ENCODE data around the gene MORN1.

Gene MORN1

GRCh38 chr1:2276803-2277580 is 114.4 kb downstream of the MORN1 start:
- no peak overlapping the region for H3K9ac ChIP-seq (ENCODE audit: low read length)
- H3K36me3 ChIP-seq (ENCODE audit: low read length): no peaks in the 10 kb centered on the region
- H3K4me3 ChIP-seq (ENCODE audit: insufficient read depth, low read length, poor library complexity, severe bottlenecking): no peak overlapping the region
- H3K9me2 ChIP-seq (replicated peaks; ENCODE audit: insufficient read depth, low read length): no peaks in the 10 kb centered on the region
- no peaks in the 10 kb centered on the region for H4K20me1 ChIP-seq (ENCODE audit: low read depth, low read length)
- H3K27me3 ChIP-seq (ENCODE audit: low read length): no peaks in the 10 kb centered on the region
- no peaks in the 10 kb centered on the region for H3K79me2 ChIP-seq (ENCODE audit: insufficient read depth, low read length)
- no peak overlapping the region for H3K27ac ChIP-seq (ENCODE audit: low read depth, low read length)
- H3F3A ChIP-seq (ENCODE audit: insufficient read depth): no peaks in the 10 kb centered on the region
- no peak overlapping the region for H2AFZ ChIP-seq (ENCODE audit: low read depth, low read length, severe bottlenecking)
- no peak overlapping the region for H3K4me2 ChIP-seq (ENCODE audit: low read depth, low read length, poor library complexity, severe bottlenecking)
- no peak for TF ChIP-seq CTCF (IDR thresholded peaks at IDR 0.05; ENCODE audit: insufficient read depth, low read length, poor library complexity, severe bottlenecking)
- TF ChIP-seq EZH2phosphoT487 (conservative IDR thresholded peaks at IDR 0.05; ENCODE audit: low read length): no peak
- no peaks in the 10 kb centered on the region for H3K9me3 ChIP-seq (ENCODE audit: insufficient read depth, low read length)

GRCh38 chr1:2275796-2276536 is 115.4 kb downstream of the MORN1 start:
- Histone ChIP-seq H4K20me1 (ENCODE audit: low read depth, low read length) (no peaks in the 10 kb centered on the region), H3K27ac (ENCODE audit: low read depth, low read length) (no peak overlapping the region)

GRCh38 chr1:2274929-2275475 is 116.4 kb downstream of the MORN1 start:
- no peaks in the 10 kb centered on the region for H3K9me3 ChIP-seq (ENCODE audit: insufficient read depth, low read length)
- no peak for TF ChIP-seq CTCF (IDR thresholded peaks at IDR 0.05; ENCODE audit: insufficient read depth, low read length, poor library complexity, severe bottlenecking)
- TF ChIP-seq EZH2phosphoT487 (conservative IDR thresholded peaks at IDR 0.05; ENCODE audit: low read length): no peak

More at GRCh38 chr1:2275796-2276536, 115.4 kb downstream of the MORN1 start:
- no peaks in the 10 kb centered on the region for H3K79me2 ChIP-seq (ENCODE audit: insufficient read depth, low read length)
- H3K36me3 ChIP-seq (ENCODE audit: low read length): no peaks in the 10 kb centered on the region
- TF ChIP-seq EZH2phosphoT487 (conservative IDR thresholded peaks at IDR 0.05; ENCODE audit: low read length) (no peak), CTCF (IDR thresholded peaks at IDR 0.05; ENCODE audit: insufficient read depth, low read length, poor library complexity, severe bottlenecking) (no peak)
- H3K27me3 ChIP-seq (ENCODE audit: low read length): no peaks in the 10 kb centered on the region
- no peaks in the 10 kb centered on the region for H3K9me3 ChIP-seq (ENCODE audit: insufficient read depth, low read length)
- H2AFZ ChIP-seq (ENCODE audit: low read depth, low read length, severe bottlenecking): no peak overlapping the region
- no peak overlapping the region for H3K9ac ChIP-seq (ENCODE audit: low read length)
- H3K9me2 ChIP-seq (replicated peaks; ENCODE audit: insufficient read depth, low read length): no peaks in the 10 kb centered on the region
- H3K4me2 ChIP-seq (ENCODE audit: low read depth, low read length, poor library complexity, severe bottlenecking): no peak overlapping the region
- no peaks in the 10 kb centered on the region for H3F3A ChIP-seq (ENCODE audit: insufficient read depth)
- H3K4me3 ChIP-seq (ENCODE audit: insufficient read depth, low read length, poor library complexity, severe bottlenecking): no peak overlapping the region

More at GRCh38 chr1:2274929-2275475, 116.4 kb downstream of the MORN1 start:
- H4K20me1 ChIP-seq (ENCODE audit: low read depth, low read length): no peaks in the 10 kb centered on the region
- no peaks in the 10 kb centered on the region for H3K9me2 ChIP-seq (replicated peaks; ENCODE audit: insufficient read depth, low read length)
- no peak overlapping the region for H3K4me3 ChIP-seq (ENCODE audit: insufficient read depth, low read length, poor library complexity, severe bottlenecking)
- H3K36me3 ChIP-seq (ENCODE audit: low read length): no peaks in the 10 kb centered on the region
- no peaks in the 10 kb centered on the region for H3F3A ChIP-seq (ENCODE audit: insufficient read depth)
- H3K27me3 ChIP-seq (ENCODE audit: low read length): no peaks in the 10 kb centered on the region
- no peak overlapping the region for H3K27ac ChIP-seq (ENCODE audit: low read depth, low read length)
- H2AFZ ChIP-seq (ENCODE audit: low read depth, low read length, severe bottlenecking): no peak overlapping the region
- no peak overlapping the region for H3K4me2 ChIP-seq (ENCODE audit: low read depth, low read length, poor library complexity, severe bottlenecking)
- H3K9ac ChIP-seq (ENCODE audit: low read length): no peak overlapping the region
- no peaks in the 10 kb centered on the region for H3K79me2 ChIP-seq (ENCODE audit: insufficient read depth, low read length)
